Dermis blood vessel endothelial cell (primary cell): ENCODE data around the gene ARPIN. TPM values are rescaled to one million over a fixed set of nuclear protein-coding genes. Genes with fewer than 3 reads are reported as not detected.
"Not testable (repeated sequence)": the region's sequence is repeated elsewhere in the genome, so short reads cannot be mapped to it uniquely, and the experiment has no call there.

Experiments
- DNase-seq: peaks from one replicate; pipeline ENCODE4 v3.0.0; 2010
- total RNA-seq: library from RNA; depleted of rRNA; stranded (reverse); fragments of >200 nt; gene quantifications from 2 replicates; pipeline ENCODE4 v1.2.3, GENCODE V29; 2014

The ARPIN gene
- total RNA-seq, 1 donor from 2014 or later: 15.7 TPM

- DNase-seq: no peak
Measured at GRCh38 chr15:89909611-89910010, 3.1 kb downstream of the ARPIN start.

DNA sequence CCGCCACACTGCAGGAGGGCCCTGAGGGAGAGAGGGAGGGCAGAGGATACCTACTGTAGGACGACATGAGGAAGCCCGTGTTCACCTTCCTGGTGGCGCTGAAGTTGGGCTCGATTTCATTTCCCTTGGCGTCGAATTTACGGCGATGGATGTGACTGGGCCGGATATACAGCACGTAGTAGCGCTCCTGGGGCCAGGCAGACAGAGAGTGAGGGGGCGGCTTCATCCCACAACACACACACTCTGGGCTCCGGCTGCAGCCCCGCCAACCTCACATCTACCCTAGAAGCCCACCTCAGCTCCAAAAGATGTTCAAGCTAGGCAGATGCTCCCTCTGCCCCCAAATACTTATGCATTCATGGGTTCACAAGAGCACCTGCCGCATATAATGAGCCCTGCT, 4.5 kb downstream of the ARPIN start:
- DNase-seq: no peak

- no peak for DNase-seq
Measured at GRCh38 chr15:89907289-89907688, 5.5 kb downstream of the ARPIN start.

DNA sequence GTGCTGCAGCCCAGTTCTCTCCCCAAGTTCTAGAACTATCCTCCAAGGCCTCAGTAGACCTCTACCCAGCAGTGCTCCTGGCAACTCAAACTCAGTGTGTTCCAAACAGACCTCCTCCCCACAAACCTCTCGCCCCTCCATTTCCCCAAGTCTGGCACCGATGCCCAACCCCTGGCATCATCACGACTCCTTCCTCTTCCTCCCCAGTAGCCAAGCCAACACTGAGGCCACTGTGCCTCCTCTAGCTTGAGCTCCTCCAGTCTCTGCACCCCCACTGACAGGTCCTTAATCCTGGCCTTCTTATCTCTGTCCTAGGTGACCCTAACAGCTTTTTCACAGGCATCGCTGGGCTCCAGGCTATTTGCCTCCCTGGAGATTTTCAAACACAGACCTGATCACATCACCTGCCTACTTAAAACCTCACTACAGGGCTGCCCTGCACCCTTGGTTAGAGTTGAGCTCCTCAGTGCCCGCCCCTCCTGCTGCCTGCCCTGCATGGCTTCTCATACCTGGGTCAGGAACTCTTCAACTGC, 6.8 kb downstream of the ARPIN start:
- DNase-seq: no peak

DNA sequence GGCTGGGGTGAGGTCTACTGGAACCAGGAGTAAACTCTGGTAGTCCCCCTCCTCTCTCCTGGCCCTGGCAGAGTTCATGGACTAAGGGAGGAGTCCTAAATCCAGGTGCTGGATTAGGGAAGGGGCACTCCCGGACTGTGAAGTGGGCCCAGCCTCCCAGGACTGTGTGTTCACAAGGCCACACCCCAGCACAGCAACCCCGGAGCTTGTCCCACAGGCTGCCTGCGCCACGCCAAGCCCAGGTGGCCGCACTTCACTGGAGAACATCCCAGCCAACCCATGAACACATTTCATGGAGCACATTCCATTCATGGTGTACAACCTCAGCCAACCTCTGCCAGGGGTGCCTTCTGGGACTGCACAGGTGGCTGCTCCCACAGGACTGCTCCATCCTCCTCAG, 8.2 kb downstream of the ARPIN start:
- no peak for DNase-seq

DNA sequence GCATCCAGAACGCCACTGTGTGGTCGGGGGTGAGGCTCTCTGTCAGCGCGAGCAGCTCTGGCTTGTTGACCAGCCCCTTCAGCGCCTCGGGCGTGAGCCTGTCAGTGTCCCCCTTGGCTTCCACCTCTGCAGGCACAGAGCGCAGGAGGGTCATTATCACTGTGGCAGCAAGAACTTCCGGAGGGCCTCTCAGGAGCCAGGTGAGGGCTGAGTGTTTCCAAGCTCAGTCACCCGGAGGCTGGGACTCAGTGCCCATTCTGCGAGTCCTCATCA, 9.0 kb downstream of the ARPIN start:
- DNase-seq: no peak

DNA sequence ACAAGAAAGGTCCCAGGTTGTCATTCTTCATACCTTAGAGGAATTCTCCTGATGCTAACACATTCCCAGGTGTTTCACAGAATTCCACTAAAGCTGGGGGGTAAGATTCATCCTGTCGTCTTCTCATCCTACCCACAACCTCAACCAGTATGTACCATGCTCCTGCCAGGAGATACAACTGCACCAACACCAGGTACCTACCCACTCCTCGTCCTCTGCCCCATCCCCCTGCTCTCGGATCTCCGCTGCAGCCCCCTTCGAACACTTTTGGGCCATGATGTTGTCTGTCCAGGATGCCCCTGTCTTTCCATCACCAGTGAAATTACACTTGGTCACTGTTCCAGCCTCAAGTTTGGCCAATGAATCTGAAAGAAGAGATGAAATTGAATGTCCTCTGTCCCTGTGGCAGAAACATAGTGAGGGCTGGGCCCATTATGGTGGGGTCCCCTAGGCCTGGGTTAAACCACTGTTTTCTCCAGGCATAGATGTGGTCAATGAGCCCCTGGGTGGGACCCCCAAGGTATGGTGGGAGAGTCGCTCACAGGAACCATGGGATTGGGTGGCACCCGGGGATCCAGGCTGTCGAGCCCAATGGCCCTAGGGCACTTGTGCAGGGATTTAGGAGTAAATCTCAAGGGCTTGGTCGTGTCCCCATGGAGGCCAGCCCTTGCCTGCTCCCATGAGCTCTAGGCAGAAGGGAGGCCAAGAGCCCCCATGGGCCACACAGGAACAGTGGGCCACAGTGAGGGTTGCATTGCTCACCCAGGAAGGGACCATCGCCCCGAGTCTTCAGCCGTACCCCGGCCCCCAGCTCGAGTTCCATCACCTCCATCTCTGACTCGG, 9.5 kb downstream of the ARPIN start:
- DNase-seq: no peak

DNA sequence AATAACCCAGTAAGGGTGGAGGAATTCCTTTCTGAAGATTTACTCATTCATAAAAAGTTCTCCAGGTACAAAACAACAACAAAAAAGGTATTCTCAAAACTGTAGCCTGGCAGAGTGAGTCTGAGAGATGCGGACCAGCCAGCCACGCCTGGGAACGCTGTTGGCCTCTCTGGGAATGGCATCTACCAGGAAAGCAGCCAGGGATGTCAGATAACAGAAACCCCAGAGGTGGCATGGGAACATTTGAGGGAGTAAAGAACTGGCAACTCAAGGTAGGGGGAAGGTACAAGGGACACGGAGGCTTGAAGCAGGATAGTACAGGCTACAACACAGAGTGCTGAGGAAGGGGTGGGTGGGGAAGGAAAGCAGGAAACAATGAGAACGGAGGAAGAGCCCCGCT, 11.9 kb downstream of the ARPIN start:
- no peak for DNase-seq

DNA sequence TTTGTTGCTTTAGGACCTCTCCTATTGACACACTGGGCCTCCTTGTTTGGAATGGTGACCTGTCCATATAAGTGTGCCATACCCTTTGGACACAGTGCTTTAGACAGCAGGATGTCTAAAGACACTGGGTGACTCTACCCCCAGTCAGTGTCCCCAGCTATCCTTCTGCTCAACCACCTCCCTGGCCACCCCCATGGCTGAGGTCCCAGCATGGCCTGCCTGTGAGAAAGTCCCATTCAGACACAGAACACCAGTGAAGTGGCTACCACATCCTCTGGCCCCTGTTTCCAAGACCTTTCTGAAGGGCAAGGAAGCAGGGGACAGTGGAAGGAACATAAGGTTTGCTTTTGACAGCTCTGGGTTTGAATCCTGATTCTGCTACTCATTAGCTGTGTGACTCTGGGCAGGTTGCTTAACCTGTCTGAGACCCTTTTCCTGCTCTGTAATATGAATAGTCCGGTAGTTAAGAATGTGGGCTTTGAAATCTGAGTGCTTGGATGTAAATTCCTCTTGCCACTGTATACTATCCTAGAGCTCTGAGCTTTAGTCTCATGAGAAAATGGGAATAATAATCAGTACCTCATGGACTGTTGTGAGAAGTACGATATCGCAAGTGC, 12.7 kb downstream of the ARPIN start:
- no peak for DNase-seq

GRCh38 chr15:89899295-89899945, 13.3 kb downstream of the ARPIN start:
- DNase-seq: no peak

DNA sequence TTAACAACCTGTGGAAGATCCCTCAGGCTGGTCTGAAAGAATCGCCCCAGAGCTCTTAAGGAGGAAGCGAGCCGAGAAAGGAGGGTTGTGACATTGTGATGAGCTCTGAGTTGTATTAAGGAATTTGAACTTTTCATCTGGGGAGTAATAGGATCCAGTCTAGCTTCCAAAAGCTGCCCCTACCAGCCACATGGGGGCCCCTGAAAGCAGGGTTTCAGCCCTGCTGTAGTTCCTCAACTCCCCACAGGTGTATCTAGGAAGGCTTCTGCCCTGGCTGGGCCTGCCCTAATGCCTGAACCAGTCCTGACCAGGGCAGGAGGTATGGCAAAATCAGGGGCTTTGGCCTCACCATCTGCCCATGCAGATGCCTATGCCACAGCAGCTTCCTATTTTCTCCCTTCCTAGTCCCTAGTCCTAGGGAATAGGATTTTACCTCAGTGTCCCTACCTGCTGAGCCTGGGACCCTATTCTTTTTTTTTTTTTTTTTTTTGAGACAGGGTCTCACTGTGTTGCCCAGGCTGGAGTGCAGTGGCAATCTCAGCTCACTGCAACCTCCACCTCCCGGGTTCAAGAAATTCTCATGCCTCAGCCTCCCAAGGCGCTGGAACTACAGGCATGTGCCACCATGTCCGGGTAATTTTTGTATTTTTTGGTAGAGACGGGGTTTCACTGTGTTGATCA, 14.0 kb downstream of the ARPIN start:
- DNase-seq: peak; percentile 67

- no peak for DNase-seq
Measured at GRCh38 chr15:89898146-89898545, 14.6 kb downstream of the ARPIN start.

- DNase-seq: peak; percentile 96
Measured at GRCh38 chr15:89893696-89894447, 18.9 kb downstream of the ARPIN start, which contains the start of gene AP3S2. TSS of gene AP3S2 (minus strand) at chr15:89893994. CDS start at chr15:89893949, 45 bp downstream.

- DNase-seq: no peak
Measured at GRCh38 chr15:89893027-89893426, 19.7 kb downstream of the ARPIN start.

DNA sequence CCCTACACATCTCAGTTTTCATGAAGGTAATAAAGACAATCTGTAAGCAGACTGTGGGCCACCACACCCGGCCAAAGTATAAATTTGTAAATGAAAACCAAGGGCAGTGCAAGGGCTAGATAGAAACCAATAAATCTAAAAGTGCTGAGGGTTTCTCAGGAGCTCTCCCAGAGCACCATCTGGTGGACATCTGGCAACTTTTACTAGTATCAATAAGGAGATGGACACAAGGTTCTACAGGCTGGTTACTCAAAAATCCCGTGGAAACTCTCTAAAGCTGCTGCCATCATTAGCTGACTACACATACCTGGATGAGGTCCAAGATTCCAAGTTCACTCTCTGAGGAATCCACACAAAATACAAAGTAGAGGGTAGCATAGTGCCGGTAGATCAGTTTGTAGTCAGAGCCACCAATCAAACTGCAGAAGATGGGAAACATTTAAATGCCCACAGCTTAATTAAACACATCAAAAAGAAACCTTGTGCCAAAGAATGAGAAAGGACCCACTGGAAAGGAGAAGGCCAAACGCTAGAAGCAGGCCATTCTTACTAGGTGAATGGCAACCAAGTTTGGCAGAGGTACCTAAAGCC, 24.4 kb downstream of the ARPIN start:
- peak; percentile 77 for DNase-seq

- no peak for DNase-seq
Measured at GRCh38 chr15:89885611-89886010, 27.1 kb downstream of the ARPIN start.

- DNase-seq: not testable (repeated sequence)
Measured at GRCh38 chr15:89885179-89885578, 27.6 kb downstream of the ARPIN start.

DNA sequence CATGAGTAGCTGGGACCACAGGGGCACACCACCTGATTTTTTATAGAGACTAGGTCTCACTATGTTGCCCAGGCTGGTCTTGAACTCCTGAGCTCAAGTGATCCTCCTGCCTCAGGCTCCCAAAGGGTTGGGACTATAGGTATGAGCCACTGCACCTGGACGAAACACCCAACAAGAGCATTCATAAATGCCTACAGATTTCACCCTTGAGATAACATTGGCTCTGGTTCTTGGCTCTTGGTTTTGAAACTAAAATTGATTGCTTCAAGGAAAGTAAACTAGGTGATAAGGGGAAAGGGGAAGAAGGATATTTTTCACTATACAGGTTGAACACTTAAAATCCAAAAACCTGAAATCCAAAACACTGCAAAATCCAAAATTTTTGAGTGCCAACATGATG, 29.2 kb downstream of the ARPIN start:
- DNase-seq: no peak

GRCh38 chr15:89880727-89881126, 32.0 kb downstream of the ARPIN start:
- peak; percentile 25 for DNase-seq

GRCh38 chr15:89878323-89878722, 34.4 kb downstream of the ARPIN start:
- DNase-seq: no peak

GRCh38 chr15:89877083-89877425, 35.7 kb downstream of the ARPIN start:
- DNase-seq: no peak
